ENCODE results near the gene WDR11.
"Not testable (repeated sequence)": the region's sequence is repeated elsewhere in the genome, so short reads cannot be mapped to it uniquely, and the experiment has no call there.

The WDR11 gene

GRCh38 chr10:120861178-120861855 lies 10.2 kb downstream of the WDR11 start:
- no peak for DNase-seq (ENCODE audit: low read depth)

GRCh38 chr10:120873741-120874140 lies 22.6 kb downstream of the WDR11 start:
- no peak for DNase-seq (ENCODE audit: low read depth)

GRCh38 chr10:120883071-120883470 lies 31.9 kb downstream of the WDR11 start:
- DNase-seq (ENCODE audit: low read depth), result no peak

- DNase-seq (ENCODE audit: low read depth), result no peak
Observed at GRCh38 chr10:120887482-120887881, 36.3 kb downstream of the WDR11 start.

- DNase-seq (ENCODE audit: low read depth), result no peak
Observed at GRCh38 chr10:120891365-120891764, 40.2 kb downstream of the WDR11 start.

GRCh38 chr10:120894556-120894955 lies 43.4 kb downstream of the WDR11 start:
- no peak for DNase-seq (ENCODE audit: low read depth)

GRCh38 chr10:120897343-120897742 lies 46.2 kb downstream of the WDR11 start:
- DNase-seq (ENCODE audit: low read depth), result no peak

- DNase-seq (ENCODE audit: low read depth), result no peak
Observed at GRCh38 chr10:120905268-120905667, 54.1 kb downstream of the WDR11 start.

- no peak for DNase-seq (ENCODE audit: low read depth)
Observed at GRCh38 chr10:120917521-120918250, 66.5 kb downstream of the WDR11 start.

- not testable (repeated sequence) for DNase-seq (ENCODE audit: low read depth)
Observed at GRCh38 chr10:120923886-120924285, 72.7 kb downstream of the WDR11 start.

- no peak for DNase-seq (ENCODE audit: low read depth)
Observed at GRCh38 chr10:120926611-120927010, 75.4 kb downstream of the WDR11 start.

- DNase-seq (ENCODE audit: low read depth), result no peak
Observed at GRCh38 chr10:120927352-120927751, 76.2 kb downstream of the WDR11 start.

GRCh38 chr10:120929166-120929565 lies 78.0 kb downstream of the WDR11 start:
- no peak for DNase-seq (ENCODE audit: low read depth)

GRCh38 chr10:120931423-120931822 lies 80.3 kb downstream of the WDR11 start:
- DNase-seq (ENCODE audit: low read depth), result no peak

GRCh38 chr10:120931999-120932398 lies 80.8 kb downstream of the WDR11 start:
- no peak for DNase-seq (ENCODE audit: low read depth)

- DNase-seq (ENCODE audit: low read depth), result no peak
Observed at GRCh38 chr10:120938822-120939221, 87.7 kb downstream of the WDR11 start.

GRCh38 chr10:120940299-120940900 lies 89.2 kb downstream of the WDR11 start:
- no peak for DNase-seq (ENCODE audit: low read depth)

- no peak for DNase-seq (ENCODE audit: low read depth)
Observed at GRCh38 chr10:120941501-120941900, 90.3 kb downstream of the WDR11 start.

- DNase-seq (ENCODE audit: low read depth), result peak; percentile 55
Observed at GRCh38 chr10:120942806-120943413, 91.7 kb downstream of the WDR11 start.

- no peak for DNase-seq (ENCODE audit: low read depth)
Observed at GRCh38 chr10:120943542-120943941, 92.4 kb downstream of the WDR11 start.

- no peak for DNase-seq (ENCODE audit: low read depth)
Observed at GRCh38 chr10:120944586-120945125, 93.5 kb downstream of the WDR11 start.

- DNase-seq (ENCODE audit: low read depth), result no peak
Observed at GRCh38 chr10:120945182-120945581, 94.0 kb downstream of the WDR11 start.
